GDM1 (cell line): ENCODE data around the gene SPI1.

Source experiments
- DNase-seq: peaks from one replicate; lab custom pipeline; 2025; lab: John Stamatoyannopoulos, UW

The SPI1 gene

DNA sequence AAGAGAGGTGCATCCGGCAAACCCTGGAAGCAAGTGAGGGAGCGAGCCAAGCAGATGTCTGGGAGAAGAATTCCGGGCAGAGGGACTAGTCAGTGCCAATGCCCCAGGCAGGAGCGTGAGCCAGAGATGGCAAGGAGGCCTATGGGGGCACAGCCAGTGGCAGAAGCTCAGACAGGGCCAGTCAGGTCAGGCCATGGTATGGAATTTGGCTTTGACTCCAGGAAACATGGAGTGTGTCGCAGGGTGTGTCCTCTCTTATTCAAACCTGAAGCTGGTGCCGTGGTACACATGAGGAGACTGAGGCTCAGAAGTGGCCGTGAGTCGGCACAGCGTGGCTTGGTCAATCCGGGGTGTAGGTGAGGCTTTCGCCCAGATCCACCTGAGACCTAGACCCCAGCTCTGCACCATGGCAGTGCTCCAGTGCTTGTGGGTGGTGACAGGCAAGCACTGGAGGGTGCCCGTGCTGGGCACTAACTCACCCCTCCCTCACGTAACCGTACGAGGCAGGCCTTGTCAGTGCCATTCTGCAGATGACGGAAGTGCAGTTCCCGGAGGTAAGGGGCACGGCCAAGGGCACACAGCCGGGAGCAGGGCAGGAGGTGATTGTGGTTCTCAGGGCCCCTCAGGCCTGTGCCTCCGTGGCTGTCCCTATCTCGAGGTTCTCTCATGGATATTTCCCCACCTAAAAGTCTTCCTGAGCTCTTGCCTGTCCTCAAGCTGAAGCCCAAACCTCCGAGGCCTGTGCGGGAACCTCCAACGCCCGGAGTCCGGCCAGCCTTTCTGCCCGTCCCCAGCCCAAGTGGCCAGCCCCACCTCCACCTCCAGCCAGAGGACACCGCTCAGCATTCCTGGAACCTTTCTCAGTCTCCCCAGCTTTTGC is 10.6 kb upstream of the SPI1 start:
- no peak for DNase-seq

DNA sequence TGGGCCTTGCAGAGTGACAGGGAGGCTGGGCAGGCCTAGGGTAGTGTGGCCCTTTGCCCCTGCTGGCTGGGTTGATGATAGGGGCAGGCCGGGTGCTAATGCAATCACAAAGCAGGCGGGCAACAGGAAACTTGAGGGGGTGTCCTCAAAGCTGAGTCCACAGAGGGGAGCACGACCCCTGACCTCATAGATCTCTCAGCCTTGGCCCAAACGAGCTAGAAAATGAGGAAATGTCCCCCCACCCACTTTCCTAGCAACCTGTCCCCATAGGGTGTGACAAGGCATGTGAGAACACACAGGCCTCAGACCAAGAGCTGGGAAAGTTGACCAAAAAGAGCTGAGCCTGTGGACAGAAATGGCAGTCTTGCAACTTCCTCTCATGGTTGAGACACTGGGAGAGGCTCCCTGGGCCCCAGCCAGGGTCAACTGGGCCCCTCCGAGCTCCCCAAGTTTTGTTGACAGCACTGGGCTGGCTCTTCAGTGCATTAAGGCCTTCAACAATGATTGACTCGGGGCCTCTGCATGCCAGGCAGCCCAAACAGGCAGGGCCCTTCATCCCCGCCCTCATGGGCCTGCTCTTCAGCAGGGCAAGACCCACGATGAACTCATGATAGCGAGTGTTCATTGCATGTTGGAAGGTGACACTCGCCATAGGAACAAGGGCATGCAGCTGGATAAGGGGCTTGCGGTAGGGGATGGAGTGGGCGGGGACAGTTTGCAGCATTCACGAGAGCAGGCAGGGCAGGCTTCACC is 9.8 kb upstream of the SPI1 start:
- DNase-seq, result no peak

DNA sequence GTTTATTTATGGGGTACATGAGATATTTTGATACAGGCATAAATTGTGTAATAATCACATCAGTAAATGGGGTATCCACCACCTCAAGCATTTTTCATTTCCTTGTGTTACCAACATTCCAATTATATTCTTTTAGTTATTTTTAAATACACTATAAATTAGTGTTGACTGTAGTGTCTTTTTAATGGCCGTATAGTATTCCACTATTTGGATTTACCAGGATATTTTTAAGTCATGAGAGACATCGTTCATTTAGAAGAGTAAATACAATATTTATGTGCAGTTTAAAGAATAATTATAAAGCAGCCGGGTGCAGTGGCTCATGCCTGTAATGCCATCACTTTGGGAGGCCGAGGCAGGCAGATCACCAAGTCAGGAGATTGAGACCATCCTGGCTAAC is 6.2 kb upstream of the SPI1 start:
- no peak for DNase-seq

DNA sequence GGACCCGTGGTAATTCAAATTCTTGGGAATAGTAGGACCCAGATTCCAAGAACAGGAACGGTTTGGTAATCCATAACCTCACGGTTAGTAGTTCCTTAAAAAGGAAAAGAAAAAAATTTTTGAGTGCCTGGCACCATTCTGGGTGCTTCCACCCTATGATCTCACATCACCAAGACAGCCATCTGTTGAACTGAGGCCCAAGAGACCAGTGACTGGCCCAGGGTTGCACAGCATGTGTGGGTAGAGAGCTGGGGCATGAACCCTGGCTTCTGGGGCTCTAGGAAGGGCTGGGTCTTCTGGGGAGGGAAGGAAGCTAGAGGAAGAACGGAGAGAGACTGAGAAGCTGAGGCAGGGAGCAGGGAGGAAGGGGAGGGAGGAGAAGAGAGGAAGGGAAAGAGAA is 4.7 kb upstream of the SPI1 start:
- no peak for DNase-seq

DNA sequence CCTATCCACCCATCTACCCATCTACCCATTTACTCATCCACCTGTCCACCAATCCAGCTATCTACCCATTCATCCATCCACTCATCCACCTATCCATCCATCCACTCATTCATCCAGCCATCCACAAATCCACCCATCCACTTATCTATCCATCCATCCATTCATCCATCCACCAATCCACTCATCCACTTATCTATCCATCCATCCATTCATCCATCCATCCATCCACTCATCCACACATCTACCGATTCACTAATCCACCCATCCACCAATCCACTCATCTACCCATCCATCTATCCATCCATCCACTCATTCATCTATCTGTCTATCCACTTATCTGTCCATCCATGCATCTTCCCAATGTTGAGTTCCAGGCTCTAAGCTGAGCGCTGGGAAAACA is 1.7 kb upstream of the SPI1 start:
- no peak for DNase-seq

DNA sequence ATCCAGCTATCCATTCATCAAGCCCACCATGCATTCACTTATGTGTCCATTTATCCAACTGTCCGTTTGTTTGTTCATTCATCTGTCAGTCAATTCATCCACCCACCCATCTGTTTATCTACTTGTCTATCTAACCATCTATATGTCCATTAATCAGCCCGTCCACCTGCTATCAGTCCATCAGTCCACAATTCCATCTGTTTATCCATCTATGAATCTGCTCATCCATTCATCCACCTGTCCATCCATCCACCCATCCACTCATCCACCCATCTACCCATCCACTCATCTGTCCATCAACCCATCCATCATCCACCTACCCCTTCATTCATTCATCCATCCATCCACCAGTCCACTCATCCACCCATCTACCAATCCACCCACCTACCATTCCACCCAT is 970 bp upstream of the SPI1 start:
- DNase-seq, result no peak

DNA sequence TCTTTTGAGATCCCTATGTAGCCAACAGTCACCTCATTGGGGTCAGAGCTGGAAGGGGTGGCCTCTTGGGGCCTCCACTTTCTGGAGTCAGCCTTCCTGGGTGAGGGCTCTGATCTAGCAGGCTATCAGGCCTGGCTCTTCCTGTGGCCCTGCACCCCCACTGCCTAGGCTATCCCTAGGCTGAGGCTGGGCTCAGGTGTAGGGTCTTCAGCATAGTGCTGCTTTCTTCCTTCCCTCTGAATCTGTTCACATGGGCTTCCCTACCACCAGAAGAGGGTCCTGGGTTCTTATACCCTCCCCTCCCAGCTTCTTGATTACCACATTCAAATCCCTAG is 456 bp upstream of the SPI1 start:
- no peak for DNase-seq

DNA sequence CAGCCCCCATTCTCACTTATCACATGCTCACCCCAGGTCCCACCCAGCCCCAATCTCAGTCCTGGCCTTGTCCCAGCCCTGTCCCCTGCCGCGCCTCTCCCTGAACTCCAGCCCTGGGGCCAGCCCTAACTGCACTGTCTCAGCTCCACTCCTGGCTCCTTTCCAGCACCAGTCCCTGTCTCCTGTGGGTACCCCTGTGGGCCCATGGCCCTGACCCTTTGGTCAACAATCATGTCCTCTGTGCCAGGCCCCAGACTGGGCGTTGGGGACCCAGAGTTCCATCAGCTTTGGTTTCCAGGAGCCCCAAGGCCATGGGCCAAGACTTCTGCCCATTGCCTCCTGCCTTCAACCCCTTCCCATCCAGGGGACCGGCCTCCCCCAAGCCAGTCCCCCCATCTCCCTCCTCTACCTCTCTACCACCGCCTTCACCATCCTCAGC is 757 bp downstream of the SPI1 start:
- DNase-seq, result no peak

DNA sequence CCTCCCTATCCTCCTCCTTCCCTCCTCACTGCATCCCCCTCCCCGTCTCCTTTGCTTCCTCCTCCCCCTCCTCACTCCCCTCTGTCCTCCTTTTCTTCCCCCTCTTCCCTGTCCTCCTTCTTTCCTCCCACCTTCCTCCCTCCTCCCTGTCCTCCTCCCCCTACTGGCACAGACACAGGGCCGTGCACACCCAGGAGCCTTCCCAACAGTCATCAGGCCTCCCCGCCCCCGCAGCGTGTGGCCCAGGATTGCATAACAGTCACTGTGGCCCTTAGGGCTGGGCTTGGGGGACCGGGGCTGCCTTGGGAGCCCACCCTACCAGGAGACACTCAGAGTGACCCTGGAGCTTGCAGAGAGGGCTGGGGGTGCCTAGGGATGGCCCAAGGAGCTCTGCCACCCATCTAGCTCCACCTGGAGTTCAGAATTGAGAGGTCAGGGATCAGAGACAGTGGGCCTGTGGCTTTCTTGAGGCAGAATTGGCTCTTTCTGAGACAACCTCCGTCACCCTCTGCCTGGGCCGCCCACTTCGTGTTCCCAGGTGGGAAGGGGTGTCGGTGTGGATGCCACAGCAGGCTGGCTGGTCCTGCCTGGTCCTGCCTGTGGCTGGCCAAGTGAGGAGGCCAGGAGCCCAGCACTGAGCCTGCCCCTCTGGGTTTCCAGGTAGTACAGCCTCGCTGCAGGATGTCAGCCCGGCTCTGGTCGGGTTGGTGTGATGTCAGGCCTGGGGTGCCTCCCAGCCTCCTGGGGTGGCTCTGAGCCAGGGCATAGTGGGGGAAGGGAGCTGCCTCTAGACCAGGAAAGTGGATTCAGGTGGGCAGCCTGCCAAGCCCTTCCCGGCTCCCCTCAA is 1.6 kb downstream of the SPI1 start:
- DNase-seq, result no peak

DNA sequence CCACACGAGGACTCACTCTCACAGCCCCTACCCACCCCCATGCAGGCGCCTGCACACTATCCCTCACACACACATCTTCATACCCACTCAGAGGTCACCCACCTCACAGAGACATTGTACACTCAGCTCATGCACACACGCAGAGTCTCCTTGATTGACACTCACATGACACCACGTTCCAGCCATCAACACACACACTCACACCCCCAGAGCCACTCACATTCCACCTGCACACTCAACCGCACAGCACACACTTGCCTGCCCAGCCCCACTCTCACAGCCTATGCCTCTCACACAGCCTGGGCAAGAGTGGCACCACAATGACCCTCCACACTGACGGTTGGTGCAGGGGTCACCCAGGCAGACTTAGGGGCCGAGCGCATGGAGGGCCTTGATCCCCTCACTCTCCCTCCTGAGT is 2.2 kb downstream of the SPI1 start:
- no peak for DNase-seq

DNA sequence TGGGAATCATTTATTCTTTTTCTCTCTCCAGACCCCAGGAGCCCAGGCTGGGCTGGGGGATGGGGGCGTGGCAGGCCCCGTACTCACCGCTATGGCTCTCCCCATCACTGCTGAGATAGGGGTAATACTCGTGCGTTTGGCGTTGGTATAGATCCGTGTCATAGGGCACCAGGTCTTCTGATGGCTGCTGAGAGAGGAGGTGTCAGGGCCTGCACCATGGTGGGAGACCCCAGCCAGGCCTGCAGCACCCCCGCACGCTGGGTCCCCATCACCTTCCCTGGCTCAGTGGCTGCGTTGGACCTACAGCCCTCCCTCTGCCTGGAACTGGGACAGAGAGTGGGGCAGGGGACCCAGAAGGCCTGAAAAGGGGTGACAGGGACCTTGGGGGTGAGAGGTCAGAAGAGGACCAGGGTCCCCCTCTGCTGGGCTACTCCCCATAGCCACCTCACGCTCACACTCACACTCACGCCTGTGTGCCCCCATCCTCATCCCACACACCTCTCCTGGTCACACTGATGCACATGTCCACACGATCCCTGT is 2.7 kb downstream of the SPI1 start:
- DNase-seq, result no peak

DNA sequence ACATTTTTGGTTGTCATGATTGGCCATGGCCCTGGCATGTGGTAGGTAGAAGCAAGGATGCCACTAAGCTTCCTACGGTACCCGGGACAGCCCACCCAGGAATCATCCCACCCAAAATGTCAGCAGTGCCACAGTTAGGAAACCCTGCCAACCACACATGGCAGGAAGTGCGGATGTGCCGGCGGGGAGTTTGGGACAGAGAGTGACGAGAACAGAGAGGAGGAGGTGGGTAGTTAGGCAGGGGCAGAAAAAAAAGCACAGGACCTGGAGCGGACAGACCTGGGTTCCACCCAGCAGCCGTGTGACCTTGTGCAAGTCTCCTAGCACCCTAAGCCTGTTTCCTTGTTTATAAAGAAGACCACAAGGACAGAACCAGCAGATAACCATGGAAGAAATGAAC is 3.3 kb downstream of the SPI1 start:
- DNase-seq, result no peak

DNA sequence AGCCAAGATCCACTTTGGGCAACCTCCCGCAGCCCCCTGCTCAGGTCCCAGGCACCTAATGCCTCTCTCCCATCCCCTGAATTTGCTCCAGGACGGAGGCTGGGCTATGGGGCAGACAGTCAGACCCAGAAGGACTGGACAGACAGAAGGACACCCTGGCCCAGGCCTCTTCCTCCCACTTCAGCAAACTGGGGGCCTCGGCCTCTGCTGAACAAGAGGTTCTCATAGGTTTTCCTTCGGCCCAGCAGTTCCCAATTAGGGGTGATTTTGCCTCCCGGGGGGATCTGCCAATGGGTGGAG is 3.7 kb downstream of the SPI1 start:
- no peak for DNase-seq

DNA sequence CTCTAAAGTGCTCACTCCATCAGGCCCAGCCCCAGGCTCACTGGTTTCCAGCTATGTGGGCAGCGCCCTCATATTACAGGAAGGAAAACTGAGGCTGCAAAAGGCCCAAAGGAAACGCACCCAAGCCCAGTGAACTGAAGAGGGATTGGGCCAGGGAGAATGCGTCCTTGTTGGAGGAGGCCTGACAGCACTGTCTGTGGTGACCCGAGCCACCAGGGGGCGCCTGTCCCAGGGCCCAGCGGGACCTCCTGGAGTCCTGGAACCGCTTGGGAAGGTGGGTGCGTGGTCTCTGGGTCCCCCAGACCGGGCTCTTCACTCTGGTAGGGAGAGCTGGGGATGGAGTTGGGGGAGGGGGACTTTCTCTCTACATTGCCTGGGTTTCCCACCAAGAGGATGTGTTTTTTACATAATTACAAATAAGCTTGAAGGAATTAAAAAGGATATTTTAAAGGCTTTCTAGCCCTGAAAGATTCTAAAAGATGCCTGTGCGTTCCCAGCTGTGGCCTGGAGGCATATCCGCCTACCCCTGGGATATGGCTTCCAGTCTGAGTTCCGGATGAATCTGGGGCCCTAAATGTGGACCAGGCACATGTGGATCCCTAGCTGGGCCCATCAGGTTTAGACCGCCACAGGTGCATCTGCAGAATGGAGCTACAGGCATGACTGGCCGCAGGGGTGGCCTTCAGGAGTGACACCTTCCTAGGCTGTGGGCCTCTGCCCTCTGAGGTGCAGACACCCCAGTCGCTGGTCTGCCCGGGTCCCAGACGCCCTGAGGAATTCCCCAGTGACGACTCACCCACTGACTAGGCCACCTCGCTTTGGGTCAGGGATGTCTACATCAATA is 4.2 kb downstream of the SPI1 start:
- peak; percentile 59 for DNase-seq

DNA sequence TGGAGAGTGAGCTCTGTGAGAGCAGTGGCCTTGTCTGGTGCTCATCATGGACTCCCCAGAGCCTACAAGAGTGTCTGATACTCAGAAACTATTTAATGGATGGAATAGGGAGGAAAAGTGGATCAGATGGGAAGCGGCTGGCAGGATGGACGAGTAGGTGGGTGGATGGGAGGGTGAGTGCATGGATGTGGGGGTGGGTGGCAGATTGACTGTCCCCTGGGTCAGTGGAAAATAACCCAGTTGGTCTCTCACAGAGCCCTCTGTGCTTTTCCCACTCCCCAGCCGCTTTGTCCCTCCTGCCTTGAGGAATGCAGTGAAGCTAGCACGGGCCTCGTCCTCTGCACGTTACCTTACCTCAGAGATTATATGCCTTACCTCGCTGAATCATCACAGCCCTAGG is 5.9 kb downstream of the SPI1 start:
- no peak for DNase-seq

DNA sequence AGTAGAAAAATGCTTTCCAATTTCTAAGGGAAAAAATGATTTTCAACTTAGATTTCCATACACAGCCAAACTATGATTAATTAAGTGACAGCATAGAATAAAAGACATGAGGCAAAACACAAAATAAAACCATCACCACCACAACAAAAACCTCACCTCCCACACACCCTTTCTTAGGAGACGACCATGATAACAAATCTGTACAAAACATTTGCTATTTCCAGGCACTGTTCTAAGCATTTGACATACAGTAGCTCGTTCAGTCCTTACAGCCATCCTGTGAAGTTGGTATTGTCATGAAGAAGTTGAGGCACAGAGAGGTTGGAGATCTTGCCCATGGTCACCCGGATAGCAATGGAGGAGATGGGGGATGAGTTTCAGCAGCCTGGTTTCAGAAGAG is 8.7 kb downstream of the SPI1 start:
- DNase-seq, result no peak

DNA sequence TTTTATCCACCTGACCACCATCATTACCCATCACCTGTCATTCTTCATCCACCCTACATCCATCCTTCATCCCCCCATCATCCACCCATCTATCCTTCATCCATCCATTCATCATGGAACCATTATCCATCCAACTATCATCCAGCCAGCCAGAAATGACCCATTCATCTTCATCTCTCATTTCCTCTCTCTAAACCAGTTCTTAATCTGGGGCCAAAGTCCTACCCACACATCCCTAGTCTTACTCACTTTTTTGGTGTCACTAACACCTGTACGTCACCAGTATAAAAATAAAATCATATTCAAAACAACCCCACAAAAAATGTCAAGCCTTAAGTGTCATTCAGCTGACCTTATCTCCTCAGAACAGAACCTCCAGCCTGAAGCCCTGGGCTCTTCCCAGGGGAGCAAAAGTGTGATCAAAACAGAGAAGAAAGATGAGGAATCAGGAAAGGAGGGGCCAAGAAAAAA is 12.3 kb downstream of the SPI1 start:
- no peak for DNase-seq

DNA sequence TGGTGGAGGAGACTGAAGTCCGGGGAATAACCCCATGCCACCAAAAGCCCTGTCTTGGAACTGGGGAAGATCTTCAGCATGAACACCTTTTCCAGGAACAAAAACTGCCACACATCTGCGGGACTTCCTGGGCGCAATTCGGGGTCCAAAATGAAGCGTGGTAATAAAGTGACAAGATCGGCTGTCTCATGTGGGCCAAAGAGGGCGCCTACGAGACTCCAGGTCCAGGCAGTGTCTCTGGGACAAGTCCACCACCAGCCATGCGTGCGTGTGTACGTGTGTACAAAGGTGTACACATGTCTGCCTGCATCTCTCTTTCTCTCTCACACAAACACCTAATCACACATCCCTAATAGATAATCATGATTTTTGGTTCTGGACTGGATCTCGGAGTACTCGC is 16.9 kb downstream of the SPI1 start:
- DNase-seq, result no peak

DNA sequence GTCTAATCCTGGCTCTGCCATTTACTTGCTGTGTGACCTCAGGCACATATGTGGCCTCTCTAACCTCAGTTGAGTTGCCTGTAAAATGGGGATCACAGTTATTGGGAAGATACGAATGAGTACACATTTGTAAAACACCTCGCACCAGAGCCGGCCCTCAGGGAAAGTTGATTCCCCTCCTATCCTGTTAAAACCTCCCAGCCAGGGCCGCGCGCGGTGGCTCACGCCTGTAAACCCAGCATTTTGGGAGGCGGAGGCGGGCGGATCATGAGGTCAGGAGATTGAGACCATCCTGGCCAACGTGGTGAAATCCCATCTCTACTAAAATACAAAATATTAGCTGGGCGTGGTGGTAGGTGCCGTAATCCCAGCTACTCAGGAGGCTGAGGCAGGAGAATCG is 18.0 kb downstream of the SPI1 start:
- DNase-seq, result no peak

DNA sequence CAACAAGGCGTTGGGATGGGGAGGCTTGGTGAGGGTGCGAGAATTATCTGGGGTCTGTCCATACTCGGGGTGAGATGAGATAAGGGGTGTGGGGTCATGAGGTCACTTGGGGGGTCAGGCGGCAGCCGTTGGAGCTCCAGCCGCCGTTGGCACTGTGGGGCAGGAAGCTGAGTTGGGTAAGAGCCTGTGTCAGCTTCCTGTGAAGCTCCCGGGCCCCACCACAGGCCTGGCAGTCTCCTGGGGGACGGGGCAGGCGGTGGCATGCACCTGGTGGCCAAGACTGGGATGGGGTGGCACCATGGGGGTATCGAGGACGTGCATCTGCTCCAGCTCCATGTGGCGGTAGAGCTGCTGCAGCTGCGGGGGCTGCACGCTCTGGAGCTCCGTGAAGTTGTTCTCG is 18.8 kb downstream of the SPI1 start:
- DNase-seq, result peak; percentile 57

DNA sequence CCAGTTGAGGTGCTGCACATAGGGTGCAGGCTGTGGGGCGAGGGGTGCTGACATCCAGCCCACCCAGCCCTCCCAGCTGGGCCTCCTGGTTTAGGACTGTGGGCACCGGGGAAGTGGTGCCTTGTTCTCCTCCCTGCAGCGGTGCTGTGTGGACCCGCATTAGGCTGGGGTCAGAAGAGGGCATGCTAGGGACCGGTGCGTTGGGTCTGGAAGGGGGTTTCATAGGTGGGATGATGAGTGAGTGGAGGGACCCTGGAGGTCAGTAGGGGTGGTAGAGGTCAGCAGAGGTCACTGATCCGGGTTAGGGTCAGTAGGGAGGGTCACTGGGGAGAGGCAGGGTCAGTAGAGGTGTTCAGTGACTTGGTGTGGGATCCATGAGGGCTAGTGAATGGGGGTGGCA is 19.2 kb downstream of the SPI1 start:
- no peak for DNase-seq

DNA sequence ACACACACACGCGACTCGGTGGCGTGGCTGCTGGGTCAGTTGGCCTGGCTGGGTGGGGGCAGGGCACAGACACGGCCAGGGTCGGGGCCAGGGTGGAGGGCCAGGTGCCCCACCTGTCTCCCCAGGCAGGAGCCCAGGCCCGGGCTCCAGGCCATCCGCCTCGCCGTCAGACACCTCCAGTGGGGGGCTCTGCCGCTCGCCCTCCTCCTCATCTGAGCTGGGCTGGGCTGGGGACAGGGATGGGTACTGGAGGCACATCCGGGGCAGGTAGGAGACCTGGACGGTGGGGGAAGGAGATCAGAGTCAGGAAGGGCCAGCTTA is 19.7 kb downstream of the SPI1 start:
- DNase-seq, result no peak
